Measurements from ENCODE around the gene ATG4B.
"Not testable (repeated sequence)": the region's sequence is repeated elsewhere in the genome, so short reads cannot be mapped to it uniquely, and the experiment has no call there.

Gene ATG4B

GRCh38 chr2:241637018-241637794 lies at the start of gene ATG4B, which contains the start of gene THAP4:
Gene ATG4B (plus strand): TSS chr2:241637693. CDS start chr2:241637715, 22 bp downstream.
Gene THAP4 (minus strand): TSS chr2:241637158. CDS start chr2:241637017, 141 bp downstream.
- DNase-seq (ENCODE audit: low read depth in 2 of 3, low spot score in 1 of 3) = peak; percentile 39 to 68 (median 52)

- DNase-seq (ENCODE audit: low read depth in 2 of 3, low spot score in 1 of 3) = not testable (repeated sequence)
These were observed 47.6 kb upstream of the ATG4B start for GRCh38 chr2:241589863-241590262.

- DNase-seq (ENCODE audit: low read depth in 2 of 3, low spot score in 1 of 3) = not testable (repeated sequence)
These were observed 46.7 kb upstream of the ATG4B start for GRCh38 chr2:241590496-241591455.

GRCh38 chr2:241592126-241592845 lies 45.2 kb upstream of the ATG4B start:
- no peak for DNase-seq (ENCODE audit: low read depth in 2 of 3, low spot score in 1 of 3)

- DNase-seq (ENCODE audit: low read depth in 2 of 3, low spot score in 1 of 3) = no peak
These were observed 44.2 kb upstream of the ATG4B start for GRCh38 chr2:241593271-241593670.

GRCh38 chr2:241595600-241596140 lies 41.8 kb upstream of the ATG4B start:
- DNase-seq (ENCODE audit: low read depth in 2 of 3, low spot score in 1 of 3) = no peak

GRCh38 chr2:241597561-241597960 lies 39.9 kb upstream of the ATG4B start:
- no peak for DNase-seq (ENCODE audit: low read depth in 2 of 3, low spot score in 1 of 3)

GRCh38 chr2:241598061-241598460 lies 39.4 kb upstream of the ATG4B start:
- DNase-seq (ENCODE audit: low read depth in 2 of 3, low spot score in 1 of 3) = no peak

GRCh38 chr2:241598487-241598886 lies 39.0 kb upstream of the ATG4B start:
- no peak for DNase-seq (ENCODE audit: low read depth in 2 of 3, low spot score in 1 of 3)

- no peak for DNase-seq (ENCODE audit: low read depth in 2 of 3, low spot score in 1 of 3)
These were observed 37.9 kb upstream of the ATG4B start for GRCh38 chr2:241599615-241600014.

- DNase-seq (ENCODE audit: low read depth in 2 of 3, low spot score in 1 of 3) = no peak
These were observed 35.7 kb upstream of the ATG4B start for GRCh38 chr2:241601841-241602240.

GRCh38 chr2:241602720-241603119 lies 34.8 kb upstream of the ATG4B start:
- no peak for DNase-seq (ENCODE audit: low read depth in 2 of 3, low spot score in 1 of 3)

- DNase-seq (ENCODE audit: low read depth in 2 of 3, low spot score in 1 of 3) = no peak
These were observed 33.8 kb upstream of the ATG4B start for GRCh38 chr2:241603686-241604085.

GRCh38 chr2:241606186-241606585 lies 31.3 kb upstream of the ATG4B start:
- no peak for DNase-seq (ENCODE audit: low read depth in 2 of 3, low spot score in 1 of 3)

GRCh38 chr2:241607162-241607885 lies 30.2 kb upstream of the ATG4B start:
- DNase-seq (ENCODE audit: low read depth in 2 of 3, low spot score in 1 of 3) = no peak

GRCh38 chr2:241608881-241609280 lies 28.6 kb upstream of the ATG4B start:
- no peak for DNase-seq (ENCODE audit: low read depth in 2 of 3, low spot score in 1 of 3)

GRCh38 chr2:241609859-241610793 lies 27.4 kb upstream of the ATG4B start:
- DNase-seq (ENCODE audit: low read depth in 2 of 3, low spot score in 1 of 3) = peak; percentile 79 to 85 (median 82)

- DNase-seq (ENCODE audit: low read depth in 2 of 3, low spot score in 1 of 3) = no peak
These were observed 26.4 kb upstream of the ATG4B start for GRCh38 chr2:241611062-241611461.

Data from stimulated activated CD4-positive, alpha-beta T cell treated with anti-CD3 and anti-CD28 coated beads, Interleukin-12 subunit alpha, Interleukin-12 subunit beta, amount 100 ng/mL, for 48 hours (primary cell).